22Rv1 (cell line): ENCODE measurements around the gene CAPRIN1.
"Not testable (repeated sequence)": the region's sequence is repeated elsewhere in the genome, so short reads cannot be mapped to it uniquely, and the experiment has no call there.

Experiments used
- ZFX ChIP-seq: fragments of 450-650 bp; IDR thresholded peaks from 2 replicates; pipeline ENCODE4 v1.6.1; 2017; ENCODE audit warnings: antibody characterized with exemption, borderline replicate concordance
- TF ChIP-seq, protein P1 (sequence below): fragments of 450-650 bp; IDR thresholded peaks from 2 replicates; pipeline ENCODE4 v1.5.1; 2017; ENCODE audit warnings: mild to moderate bottlenecking

DNA sequence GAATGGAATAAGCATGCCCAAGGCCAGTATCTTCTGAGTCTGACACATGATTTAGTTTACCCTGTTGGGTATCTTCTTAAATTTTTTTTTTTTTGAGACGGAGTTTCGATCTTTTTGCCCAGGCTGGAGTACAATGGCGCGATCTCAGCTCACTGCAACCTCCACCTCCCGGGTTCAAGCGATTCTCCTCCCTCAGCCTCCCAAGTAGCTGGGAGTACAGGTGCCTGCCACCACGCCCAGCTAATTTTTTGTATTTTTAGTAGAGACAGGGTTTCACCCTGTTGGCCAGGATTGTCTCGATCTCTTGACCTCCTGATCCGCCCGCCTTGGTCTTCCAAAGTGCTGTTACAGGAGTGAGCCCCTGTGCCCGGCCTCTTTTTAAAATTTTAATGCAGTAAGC is 2.8 kb downstream of the CAPRIN1 start:
- TF ChIP-seq, protein P1, sequence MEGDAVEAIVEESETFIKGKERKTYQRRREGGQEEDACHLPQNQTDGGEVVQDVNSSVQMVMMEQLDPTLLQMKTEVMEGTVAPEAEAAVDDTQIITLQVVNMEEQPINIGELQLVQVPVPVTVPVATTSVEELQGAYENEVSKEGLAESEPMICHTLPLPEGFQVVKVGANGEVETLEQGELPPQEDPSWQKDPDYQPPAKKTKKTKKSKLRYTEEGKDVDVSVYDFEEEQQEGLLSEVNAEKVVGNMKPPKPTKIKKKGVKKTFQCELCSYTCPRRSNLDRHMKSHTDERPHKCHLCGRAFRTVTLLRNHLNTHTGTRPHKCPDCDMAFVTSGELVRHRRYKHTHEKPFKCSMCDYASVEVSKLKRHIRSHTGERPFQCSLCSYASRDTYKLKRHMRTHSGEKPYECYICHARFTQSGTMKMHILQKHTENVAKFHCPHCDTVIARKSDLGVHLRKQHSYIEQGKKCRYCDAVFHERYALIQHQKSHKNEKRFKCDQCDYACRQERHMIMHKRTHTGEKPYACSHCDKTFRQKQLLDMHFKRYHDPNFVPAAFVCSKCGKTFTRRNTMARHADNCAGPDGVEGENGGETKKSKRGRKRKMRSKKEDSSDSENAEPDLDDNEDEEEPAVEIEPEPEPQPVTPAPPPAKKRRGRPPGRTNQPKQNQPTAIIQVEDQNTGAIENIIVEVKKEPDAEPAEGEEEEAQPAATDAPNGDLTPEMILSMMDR = not testable (repeated sequence)
- not testable (repeated sequence) for TF ChIP-seq ZFX
